Adrenal gland (tissue), 12 donors: Measurements from ENCODE around the gene PCK1. TPM values are rescaled to one million over a fixed set of nuclear protein-coding genes. Genes with fewer than 3 reads are reported as not detected.

Source experiments
- DNase-seq, 7 donors: peaks; one replicate each; pipeline ENCODE4 v3.0.0-alpha.2; 2019 to 2020
- H3K27ac ChIP-seq, 5 donors: fragments of 200-600 bp; sonication (generic) in 4 of 5; 1 replicate in 3 of 5; 2 replicates in 2 of 5; pipeline versions ENCODE4 v1.5.1 to v1.8.0; 2016 to 2020; ENCODE audit warnings: mild to moderate bottlenecking in 1 of 5
- H3K27me3 ChIP-seq: fragments of 200-600 bp; 2 replicates; pipeline ENCODE4 v1.8.0; 2021
- H3K36me3 ChIP-seq, 2 donors: fragments of 200-600 bp; replicated peaks in 1 of 2; 1 replicate in 1 of 2; 2 replicates in 1 of 2; pipeline versions ENCODE4 v1.5.1 to v1.8.0; 2018 to 2022
- H3K4me1 ChIP-seq, 2 donors: fragments of 200-600 bp; replicated peaks in 1 of 2; 1 replicate in 1 of 2; 2 replicates in 1 of 2; pipeline versions ENCODE4 v1.5.1 to v1.8.0; 2018 to 2021
- H3K4me3 ChIP-seq, 4 donors: fragments of 200-600 bp; sonication (generic) in 3 of 4; one replicate each; pipeline ENCODE4 v1.5.1; 2016 to 2018
- H3K9me3 ChIP-seq, 3 donors: fragments of 200-600 bp; sonication (generic) in 1 of 3; replicated peaks in 1 of 3; 1 replicate in 2 of 3; 2 replicates in 1 of 3; pipeline versions ENCODE4 v1.5.1 to v1.8.0; 2016 to 2021
- POLR2A ChIP-seq, 2 donors: fragments of 450-650 bp; IDR thresholded peaks; one replicate each; pipeline ENCODE4 v1.6.1; 2017; ENCODE audit warnings: antibody characterized with exemption in 2 of 2, mild to moderate bottlenecking in 2 of 2, moderate library complexity in 1 of 2
- WGBS, 4 donors: extraction: QIAGEN DNeasy Blood & Tissue Kit in 2 of 4; methylation state at CpG; one replicate each; pipeline versions ENCODE4 v1.1.5 to v1.1.7; 2013 to 2017; 5-methylcytosine and 5-hydroxymethylcytosine counted together
- intact Hi-C, 2 donors: fragments of 100-400 bp; cut with DNase I; formaldehyde crosslinking; loops; one replicate each; pipeline versions ENCODE4 v1.14.1 to v1.15.0; 2022 to 2023
- polyA plus RNA-seq, 3 donors: library from polyadenylated mRNA; stranded (reverse); fragments of 200-250 nt in 2 of 3; fragments of 350-450 nt in 1 of 3; fragmentation: Illumina TruSeq in 1 of 3; extraction: RNeasy Lipid Tissue Mini Kit (QIAGEN cat#74804) in 1 of 3; gene quantifications; one replicate each; pipeline ENCODE4 v1.2.3, GENCODE V29; 2013 to 2014
- total RNA-seq, 9 donors: library from RNA; depleted of rRNA in 4 of 9; stranded (reverse); fragments of >200 nt in 4 of 9; fragments of 120-200 nt in 1 of 9; fragmentation: NEBNext Ultra II Directional in 1 of 9; extraction: Animal tissue kit (Norgen Biotek cat#: 25700) in 1 of 9; gene quantifications; one replicate each; pipeline versions ENCODE4 v1.1.0 to v1.2.4, GENCODE V29; 2013 to 2023
- TF ChIP-seq, protein P1 (sequence below), 6 experiments: fragments of 450-650 bp in 4 of 6; fragments of 200-600 bp in 2 of 6; sonication (generic) in 1 of 6; IDR thresholded peaks; 1 replicate in 5 of 6; 2 replicates in 1 of 6; pipeline versions ENCODE4 v1.5.1 to v1.8.0; 2016 to 2021; ENCODE audit warnings: antibody characterized with exemption in 6 of 6, mild to moderate bottlenecking in 2 of 6, moderate library complexity in 1 of 6
- donor health status: healthy with polysubstance abuse.
- donor health status: Bipolar disorder and iron deficiency.
- donor health status: DM: yes; HTN: yes; CAD: no.
- donor health status: DM: no; HTN: no; CAD: no.
- donor health status: DM: no; HTN: no; CAD: no.
- donor health status: DM: yes; HTN: yes; CAD: no.

Gene PCK1
- total and polyA plus RNA-seq, 12 donors: 0.06 to 5.4 (median 0.65) TPM

DNA sequence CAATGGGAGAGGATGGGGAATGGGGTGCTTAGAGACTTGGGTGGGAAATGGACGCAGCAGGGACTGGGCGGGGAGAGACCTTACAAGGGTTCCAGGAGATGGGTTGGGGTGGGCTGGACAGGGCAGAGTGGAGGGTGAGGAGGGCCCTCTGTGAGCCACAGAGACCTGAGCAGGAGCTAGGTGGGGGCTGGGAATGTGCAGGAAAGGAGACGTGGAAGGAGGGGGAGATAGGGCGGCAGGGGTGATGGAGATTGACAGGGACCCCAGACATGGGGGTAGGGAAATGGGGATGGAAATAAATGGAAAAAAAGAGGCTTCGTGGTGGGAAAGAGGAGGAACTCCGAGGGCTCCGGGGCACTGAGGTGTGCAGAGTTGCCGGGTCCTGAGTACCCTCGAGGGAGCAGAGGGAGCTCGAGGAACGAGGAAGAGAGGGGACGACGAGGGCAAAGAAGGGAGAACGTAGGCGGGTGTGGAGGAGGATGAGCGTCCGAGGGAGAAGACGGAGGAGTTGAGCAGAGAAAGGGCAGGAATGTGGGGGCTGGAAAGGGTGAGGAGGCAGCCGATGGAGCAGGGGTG is 33.9 kb upstream of the PCK1 start:
- no peaks in the 10 kb centered on the region for H3K9me3 ChIP-seq
- WGBS, 4 donors: 37 to 46% (median 39%) methylated on average over 19 of the region's 19 CpGs
- no peak for TF ChIP-seq POLR2A (IDR thresholded peaks at IDR 0.05)
- TF ChIP-seq, protein P1, sequence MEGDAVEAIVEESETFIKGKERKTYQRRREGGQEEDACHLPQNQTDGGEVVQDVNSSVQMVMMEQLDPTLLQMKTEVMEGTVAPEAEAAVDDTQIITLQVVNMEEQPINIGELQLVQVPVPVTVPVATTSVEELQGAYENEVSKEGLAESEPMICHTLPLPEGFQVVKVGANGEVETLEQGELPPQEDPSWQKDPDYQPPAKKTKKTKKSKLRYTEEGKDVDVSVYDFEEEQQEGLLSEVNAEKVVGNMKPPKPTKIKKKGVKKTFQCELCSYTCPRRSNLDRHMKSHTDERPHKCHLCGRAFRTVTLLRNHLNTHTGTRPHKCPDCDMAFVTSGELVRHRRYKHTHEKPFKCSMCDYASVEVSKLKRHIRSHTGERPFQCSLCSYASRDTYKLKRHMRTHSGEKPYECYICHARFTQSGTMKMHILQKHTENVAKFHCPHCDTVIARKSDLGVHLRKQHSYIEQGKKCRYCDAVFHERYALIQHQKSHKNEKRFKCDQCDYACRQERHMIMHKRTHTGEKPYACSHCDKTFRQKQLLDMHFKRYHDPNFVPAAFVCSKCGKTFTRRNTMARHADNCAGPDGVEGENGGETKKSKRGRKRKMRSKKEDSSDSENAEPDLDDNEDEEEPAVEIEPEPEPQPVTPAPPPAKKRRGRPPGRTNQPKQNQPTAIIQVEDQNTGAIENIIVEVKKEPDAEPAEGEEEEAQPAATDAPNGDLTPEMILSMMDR (IDR thresholded peaks at IDR 0.05): no peak
- H3K4me1 ChIP-seq: no peaks in the 10 kb centered on the region
- H3K27ac ChIP-seq: no peak overlapping the region
- intact Hi-C loops: loop anchor here in 1 of 2 donors (10.0 kb wide), 1 partner anchor 678 kb away; no protein-coding TSS in a partner anchor
- no peaks in the 10 kb centered on the region for H3K27me3 ChIP-seq
- H3K36me3 ChIP-seq: no peaks in the 10 kb centered on the region
- DNase-seq: no peak
- no peak overlapping the region for H3K4me3 ChIP-seq

DNA sequence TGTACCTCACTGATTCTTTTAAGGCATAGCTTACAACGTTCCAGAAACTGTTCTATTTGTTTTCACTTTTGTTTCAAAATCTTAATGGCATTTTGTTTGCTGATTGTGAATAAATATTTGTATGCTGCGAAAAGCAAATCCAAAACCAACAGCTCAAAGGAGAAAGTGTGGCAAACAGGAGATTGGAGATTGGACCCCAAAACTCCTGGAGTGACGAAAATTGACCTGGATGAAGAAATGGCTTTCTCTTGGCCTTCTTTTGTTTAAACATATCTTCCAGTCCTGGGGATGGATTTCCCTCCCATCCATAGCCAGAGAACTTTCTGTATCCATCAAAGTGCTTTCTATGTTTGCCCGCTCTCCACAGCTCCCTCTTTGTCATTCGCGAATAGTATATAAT is 33.2 kb upstream of the PCK1 start:
- Histone ChIP-seq H3K9me3 (no peaks in the 10 kb centered on the region), H3K27ac (no peak overlapping the region), H3K36me3 (no peaks in the 10 kb centered on the region), H3K4me1 (no peaks in the 10 kb centered on the region), H3K4me3 (no peak overlapping the region), H3K27me3 (no peaks in the 10 kb centered on the region)
- WGBS, 4 donors: 79 to 85% (median 82%) methylated on average over 6 of the region's 6 CpGs
- no peak for DNase-seq
- no peak for TF ChIP-seq POLR2A (IDR thresholded peaks at IDR 0.05)
- TF ChIP-seq, protein P1 (IDR thresholded peaks at IDR 0.05): no peak
- intact Hi-C loops: loop anchor here in 1 of 2 donors (10.0 kb wide), 1 partner anchor 677 kb away; no protein-coding TSS in a partner anchor

DNA sequence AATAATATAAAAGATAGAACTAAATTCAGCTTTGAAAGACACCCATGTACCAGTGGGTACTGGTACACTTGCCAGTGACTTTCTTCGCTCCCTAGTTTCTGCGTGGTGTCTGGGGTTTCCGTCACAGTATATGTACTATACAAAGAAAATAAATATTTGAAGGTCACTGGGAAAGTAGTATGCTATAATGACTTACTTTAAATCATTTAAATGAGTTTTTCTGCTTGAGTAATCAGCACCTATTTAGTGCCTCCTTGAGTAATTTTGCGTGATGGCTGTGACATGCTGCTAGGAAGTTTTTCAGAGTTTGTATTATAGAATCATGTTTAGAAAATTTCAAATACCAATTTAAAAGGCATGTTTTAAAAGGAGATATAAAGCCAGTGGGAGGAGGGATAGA is 32.8 kb upstream of the PCK1 start:
- H3K4me3 ChIP-seq: no peak overlapping the region
- H3K9me3 ChIP-seq: no peaks in the 10 kb centered on the region
- no peak for DNase-seq
- no peaks in the 10 kb centered on the region for H3K27me3 ChIP-seq
- 90 to 95% (median 93%) methylated on average over 4 of the region's 4 CpGs for WGBS, 4 donors
- no peaks in the 10 kb centered on the region for H3K4me1 ChIP-seq
- no peak for TF ChIP-seq POLR2A (IDR thresholded peaks at IDR 0.05)
- TF ChIP-seq, protein P1 (IDR thresholded peaks at IDR 0.05): no peak
- intact Hi-C loops: loop anchor here in 1 of 2 donors (10.0 kb wide), 1 partner anchor 677 kb away; no protein-coding TSS in a partner anchor
- H3K36me3 ChIP-seq: no peaks in the 10 kb centered on the region
- no peak overlapping the region for H3K27ac ChIP-seq

DNA sequence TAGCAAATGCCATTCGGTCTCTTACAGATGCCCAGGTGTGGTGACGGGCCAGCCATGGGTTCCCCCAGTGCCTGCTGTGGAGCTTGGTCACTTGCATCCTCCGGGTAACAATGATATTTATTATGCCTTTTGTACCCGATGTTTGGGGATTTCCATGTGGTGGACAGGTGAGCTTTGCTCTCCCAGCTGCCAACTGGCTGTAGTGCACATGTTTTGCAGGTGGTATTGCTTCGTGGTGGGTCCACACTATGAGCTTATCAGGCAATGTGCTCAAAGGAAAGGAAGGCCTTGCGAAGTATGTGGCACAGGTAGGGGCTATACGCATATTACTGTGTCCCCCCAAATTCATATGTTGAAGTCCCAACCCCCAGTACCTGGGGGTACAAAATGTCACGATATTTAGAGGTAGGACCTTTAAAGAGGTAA is 31.7 kb upstream of the PCK1 start:
- no peak for DNase-seq
- 82 to 92% (median 89%) methylated on average over 8 of the region's 8 CpGs for WGBS, 4 donors
- intact Hi-C loops: loop anchor here in 1 of 2 donors (10.0 kb wide), 1 partner anchor 676 kb away; no protein-coding TSS in a partner anchor
- Histone ChIP-seq H3K27ac (no peak overlapping the region), H3K36me3 (no peaks in the 10 kb centered on the region), H3K9me3 (no peaks in the 10 kb centered on the region), H3K27me3 (no peaks in the 10 kb centered on the region), H3K4me1 (no peaks in the 10 kb centered on the region), H3K4me3 (no peak overlapping the region)
- no peak for TF ChIP-seq POLR2A (IDR thresholded peaks at IDR 0.05)
- TF ChIP-seq, protein P1 (IDR thresholded peaks at IDR 0.05): no peak
